VCaP (cell line): ENCODE measurements around the gene AMN1.

Source experiments
- H3K27ac ChIP-seq: fragments of 450-650 bp; 2 replicates; pipeline ENCODE4 v1.5.1; 2017
- CTCF ChIP-seq: fragments of 450-650 bp; conservative IDR thresholded peaks from 2 replicates; pipeline ENCODE4 v1.5.1; 2017; ENCODE audit warnings: mild to moderate bottlenecking, moderate library complexity

AMN1 gene

GRCh38 chr12:31728917-31729640 is at the start of gene AMN1:
TSS of gene AMN1 (minus strand) at chr12:31729021. CDS start at chr12:31729008, 13 bp downstream.
- peak within 1 kb of the TSS; percentile 83 for H3K27ac ChIP-seq
- TF ChIP-seq CTCF, result no peak

GRCh38 chr12:31773867-31774266 is 45.0 kb upstream of the AMN1 start:
- H3K27ac ChIP-seq, result no peak overlapping the region
- no peak for TF ChIP-seq CTCF

- no peak for TF ChIP-seq CTCF
- H3K27ac ChIP-seq, result no peak overlapping the region
Measured at GRCh38 chr12:31773223-31773750, 44.5 kb upstream of the AMN1 start.

GRCh38 chr12:31772685-31773222 is 43.9 kb upstream of the AMN1 start:
- no peak overlapping the region for H3K27ac ChIP-seq
- TF ChIP-seq CTCF, result no peak

- H3K27ac ChIP-seq, result no peak overlapping the region
- TF ChIP-seq CTCF, result no peak
Measured at GRCh38 chr12:31772186-31772585, 43.4 kb upstream of the AMN1 start.

- no peak overlapping the region for H3K27ac ChIP-seq
- no peak for TF ChIP-seq CTCF
Measured at GRCh38 chr12:31768046-31768445, 39.2 kb upstream of the AMN1 start.

GRCh38 chr12:31765931-31766330 is 37.1 kb upstream of the AMN1 start:
- no peak overlapping the region for H3K27ac ChIP-seq
- no peak for TF ChIP-seq CTCF
